Upper lobe of left lung (tissue), 4 donors: ENCODE measurements around the gene KIF1A.
"Not testable (repeated sequence)": the region's sequence is repeated elsewhere in the genome, so short reads cannot be mapped to it uniquely, and the experiment has no call there.

Experiments used
- EP300 ChIP-seq, 4 donors: sonication (generic); formaldehyde crosslinking; IDR thresholded peaks; one replicate each; pipeline ENCODE4 v1.5.1; 2017; ENCODE audit warnings: antibody characterized with exemption in 4 of 4, control low read depth in 2 of 4
- POLR2A ChIP-seq, 4 donors: fragments of 450-650 bp; IDR thresholded peaks; one replicate each; pipeline ENCODE4 v1.5.1; 2016 to 2017; ENCODE audit warnings: antibody characterized with exemption in 4 of 4, mild to moderate bottlenecking in 2 of 4
- POLR2AphosphoS5 ChIP-seq, 2 donors: sonication (generic); formaldehyde crosslinking; IDR thresholded peaks; one replicate each; pipeline ENCODE4 v1.5.1; 2017; ENCODE audit warnings: antibody characterized with exemption in 2 of 2
- TF ChIP-seq, protein P1 (sequence below), 6 experiments: fragments of 450-650 bp in 4 of 6; fragments of 200-600 bp in 2 of 6; sonication (generic) in 2 of 6; IDR thresholded peaks; one replicate each; pipeline ENCODE4 v1.5.1; 2016 to 2019; ENCODE audit warnings: antibody characterized with exemption in 6 of 6

DNA sequence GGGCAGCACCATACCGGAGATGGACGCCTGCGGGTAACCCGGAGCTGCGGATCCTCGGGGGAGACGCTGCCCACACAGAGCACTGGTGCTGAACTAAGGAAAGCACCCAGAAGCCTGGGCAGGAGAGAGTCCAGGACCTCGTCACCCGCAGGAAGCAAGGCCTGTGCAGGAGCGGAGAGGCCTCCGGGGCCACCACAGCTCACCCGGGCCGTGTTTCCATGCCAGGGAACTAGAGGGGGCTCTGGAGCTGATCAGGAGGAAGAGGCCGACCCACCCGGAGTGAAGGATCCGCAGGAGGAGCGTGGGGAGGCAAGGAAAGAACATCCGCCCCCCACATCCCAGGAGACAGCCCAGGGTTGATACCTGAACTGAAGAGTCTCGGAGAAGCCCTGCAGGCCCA is 141.1 kb downstream of the KIF1A start:
- TF ChIP-seq, protein P1, sequence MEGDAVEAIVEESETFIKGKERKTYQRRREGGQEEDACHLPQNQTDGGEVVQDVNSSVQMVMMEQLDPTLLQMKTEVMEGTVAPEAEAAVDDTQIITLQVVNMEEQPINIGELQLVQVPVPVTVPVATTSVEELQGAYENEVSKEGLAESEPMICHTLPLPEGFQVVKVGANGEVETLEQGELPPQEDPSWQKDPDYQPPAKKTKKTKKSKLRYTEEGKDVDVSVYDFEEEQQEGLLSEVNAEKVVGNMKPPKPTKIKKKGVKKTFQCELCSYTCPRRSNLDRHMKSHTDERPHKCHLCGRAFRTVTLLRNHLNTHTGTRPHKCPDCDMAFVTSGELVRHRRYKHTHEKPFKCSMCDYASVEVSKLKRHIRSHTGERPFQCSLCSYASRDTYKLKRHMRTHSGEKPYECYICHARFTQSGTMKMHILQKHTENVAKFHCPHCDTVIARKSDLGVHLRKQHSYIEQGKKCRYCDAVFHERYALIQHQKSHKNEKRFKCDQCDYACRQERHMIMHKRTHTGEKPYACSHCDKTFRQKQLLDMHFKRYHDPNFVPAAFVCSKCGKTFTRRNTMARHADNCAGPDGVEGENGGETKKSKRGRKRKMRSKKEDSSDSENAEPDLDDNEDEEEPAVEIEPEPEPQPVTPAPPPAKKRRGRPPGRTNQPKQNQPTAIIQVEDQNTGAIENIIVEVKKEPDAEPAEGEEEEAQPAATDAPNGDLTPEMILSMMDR (IDR thresholded peaks at IDR 0.05): not testable (repeated sequence)
- not testable (repeated sequence) for TF ChIP-seq POLR2A, POLR2AphosphoS5, EP300 (IDR thresholded peaks at IDR 0.05)
